Stimulated activated CD8-positive, alpha-beta memory T cell treated with anti-CD3 and anti-CD28 coated beads, Interleukin-15, amount 100 ng/mL, for 48 hours (primary cell): ENCODE results near the gene NKX2-4.
"Not testable (repeated sequence)": the region's sequence is repeated elsewhere in the genome, so short reads cannot be mapped to it uniquely, and the experiment has no call there.

Experiments
- DNase-seq, 2 donors: peaks; one replicate each; pipeline ENCODE4 v3.0.0-alpha.2; 2020; ENCODE audit warnings: low read depth in 2 of 2

The NKX2-4 gene

DNA sequence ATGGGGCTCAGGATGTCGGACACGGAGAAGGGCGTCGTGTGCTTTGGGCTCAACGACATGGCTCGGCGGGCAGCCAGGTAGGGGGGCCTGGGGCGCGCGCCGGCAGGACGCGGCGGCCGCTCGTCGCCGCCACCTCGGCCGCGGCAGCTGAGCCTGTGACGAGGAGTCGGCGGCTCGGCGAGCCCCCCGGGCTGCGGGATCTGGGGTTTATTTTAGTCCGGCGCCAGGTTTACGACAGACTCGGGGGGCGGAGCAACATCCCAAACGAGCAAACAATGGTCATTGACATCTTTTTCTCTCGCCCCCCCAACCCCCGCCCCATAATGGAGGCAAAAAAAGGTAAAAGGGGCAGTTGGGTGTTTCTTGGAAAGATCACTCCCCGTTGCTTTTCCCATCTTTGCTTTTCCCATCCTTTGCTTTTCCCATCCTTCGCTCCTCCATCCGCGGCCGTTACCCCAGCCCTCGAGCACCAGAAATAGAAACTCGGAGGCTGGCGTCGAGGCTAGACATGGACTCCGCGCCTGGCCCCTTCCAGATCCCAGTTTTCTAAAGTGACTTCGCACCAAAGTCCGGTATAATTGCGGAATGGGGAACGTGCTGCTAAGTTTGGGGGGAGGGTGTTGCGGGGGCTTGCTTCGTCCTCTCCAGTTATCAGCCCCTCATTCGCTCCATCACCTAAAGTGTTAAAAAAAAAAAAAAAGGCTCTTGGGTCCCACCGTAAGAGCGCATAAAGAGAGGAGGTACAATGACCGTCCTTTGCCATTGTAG, at the start of gene NKX2-4:
NKX2-4 (minus strand) TSS at position 186 of the 768 bp plus-strand sequence; CDS start at position 59, 127 bp downstream.
- no peak for DNase-seq

GRCh38 chr20:21437816-21438215, 40.5 kb upstream of the NKX2-4 start:
- DNase-seq, result no peak

- no peak for DNase-seq
Measured at GRCh38 chr20:21437248-21437647, 39.9 kb upstream of the NKX2-4 start.

GRCh38 chr20:21436205-21436604, 38.9 kb upstream of the NKX2-4 start:
- DNase-seq, result no peak

DNA sequence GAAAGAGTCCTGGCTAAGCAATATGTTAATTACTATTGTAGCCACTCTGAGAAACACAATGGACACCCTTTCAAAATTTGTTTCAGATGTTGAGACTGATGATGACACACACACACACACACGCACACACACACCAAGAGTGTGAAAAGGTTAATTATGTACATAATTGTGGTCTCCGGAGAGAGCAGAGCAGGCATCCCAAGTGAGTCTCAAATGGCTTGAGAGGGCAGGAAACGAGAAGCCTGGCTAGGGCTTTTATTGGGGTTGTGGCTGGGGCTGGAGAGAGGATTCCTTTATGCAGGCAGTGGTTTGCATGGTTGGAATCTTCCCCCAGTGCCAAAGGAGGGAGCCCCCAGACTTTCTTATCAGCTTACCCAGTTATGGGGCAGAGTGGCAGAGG, 38.2 kb upstream of the NKX2-4 start:
- DNase-seq, result no peak

- no peak for DNase-seq
Measured at GRCh38 chr20:21433329-21433890, 36.1 kb upstream of the NKX2-4 start.

- no peak for DNase-seq
Measured at GRCh38 chr20:21432911-21433310, 35.6 kb upstream of the NKX2-4 start.

- no peak for DNase-seq
Measured at GRCh38 chr20:21430020-21430419, 32.7 kb upstream of the NKX2-4 start.

- DNase-seq, result no peak
Measured at GRCh38 chr20:21424846-21425245, 27.5 kb upstream of the NKX2-4 start.

- not testable (repeated sequence) for DNase-seq
Measured at GRCh38 chr20:21423712-21424111, 26.4 kb upstream of the NKX2-4 start.

DNA sequence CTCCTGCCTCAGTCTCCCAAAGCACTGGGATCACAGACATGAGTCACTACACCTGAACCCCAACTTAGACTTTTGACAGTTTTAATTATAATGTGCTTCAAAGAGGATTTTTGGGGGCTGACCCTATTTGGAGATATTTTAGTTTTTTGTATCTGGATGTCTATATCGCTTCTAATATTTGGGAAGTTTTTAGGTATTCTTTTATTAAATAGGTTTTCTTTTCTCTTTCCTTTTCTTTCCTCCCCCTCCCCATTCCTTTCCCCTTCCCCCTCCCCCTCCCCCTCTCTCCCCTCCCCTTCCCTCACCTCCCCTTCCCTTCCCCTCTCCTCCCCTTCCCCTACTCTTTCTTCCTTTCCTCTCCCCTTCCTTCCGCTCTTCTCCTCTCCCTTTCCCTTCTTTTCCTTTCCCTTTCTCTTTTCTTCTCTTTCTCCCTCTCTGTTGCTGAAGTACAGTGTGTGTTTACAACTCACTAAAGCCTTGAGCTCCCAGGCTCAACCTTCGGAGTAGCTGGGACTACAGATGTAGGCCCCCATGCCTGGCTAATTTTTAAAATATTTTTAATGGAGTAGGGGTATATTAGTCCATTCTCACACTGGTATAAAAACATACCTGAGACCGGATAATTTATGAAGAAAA, 24.4 kb upstream of the NKX2-4 start:
- DNase-seq, result no peak

DNA sequence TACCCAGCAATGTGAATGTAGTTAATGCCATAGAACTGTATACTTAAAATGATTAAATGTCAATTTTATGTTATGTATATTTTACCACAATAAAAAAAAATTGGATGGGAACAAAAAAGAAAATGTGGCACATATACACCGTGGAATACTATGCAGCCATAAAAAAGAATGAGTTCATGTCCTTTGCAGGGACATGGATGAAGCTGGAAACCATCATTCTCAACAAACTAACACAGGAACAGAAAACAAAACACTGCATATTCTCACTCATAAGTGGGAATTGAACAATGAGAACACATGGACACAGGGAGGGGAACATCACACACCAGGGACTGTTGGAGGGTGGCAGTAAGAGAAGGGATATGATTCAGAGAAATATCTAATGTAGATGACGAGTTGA, 21.8 kb upstream of the NKX2-4 start:
- not testable (repeated sequence) for DNase-seq

DNA sequence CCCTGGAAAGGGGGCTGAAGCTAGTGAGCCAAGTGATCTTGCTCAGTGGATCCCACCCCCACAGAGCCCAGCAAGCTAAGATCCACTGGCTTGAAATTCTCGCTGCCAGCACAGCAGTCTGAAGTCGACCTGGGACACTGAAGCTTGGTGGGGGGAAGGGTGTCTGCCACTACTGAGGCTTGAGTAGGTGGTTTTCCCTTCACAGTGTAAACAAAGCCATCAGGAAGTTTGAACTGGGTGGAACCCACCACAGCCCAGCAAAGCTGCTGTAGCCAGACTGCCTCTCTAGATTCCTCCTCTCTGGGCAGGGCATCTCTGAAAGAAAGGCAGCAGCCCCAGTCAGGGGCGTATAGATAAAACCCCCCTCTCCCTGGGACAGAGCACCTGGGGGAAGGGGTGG, 16.7 kb upstream of the NKX2-4 start:
- DNase-seq, result not testable (repeated sequence)

DNA sequence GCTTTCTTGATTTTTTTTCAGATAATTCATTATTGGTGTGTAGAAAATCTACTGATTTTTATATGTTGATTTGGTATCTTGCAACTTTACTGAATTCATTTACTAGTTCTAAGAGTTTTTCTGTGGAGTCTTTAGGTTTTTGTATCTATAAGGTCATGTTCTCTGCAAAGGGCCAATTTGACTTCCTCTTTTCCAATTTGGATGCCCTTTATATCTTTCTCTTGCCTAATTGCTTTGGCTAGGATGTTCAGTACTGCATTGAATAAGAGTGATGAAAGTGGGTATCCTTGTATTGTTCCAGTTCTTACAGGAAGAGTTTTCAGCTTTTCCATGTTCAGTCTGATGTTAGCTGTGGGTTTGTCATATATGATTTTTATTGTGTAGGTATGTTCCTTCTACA, 14.4 kb upstream of the NKX2-4 start:
- DNase-seq, result no peak

DNA sequence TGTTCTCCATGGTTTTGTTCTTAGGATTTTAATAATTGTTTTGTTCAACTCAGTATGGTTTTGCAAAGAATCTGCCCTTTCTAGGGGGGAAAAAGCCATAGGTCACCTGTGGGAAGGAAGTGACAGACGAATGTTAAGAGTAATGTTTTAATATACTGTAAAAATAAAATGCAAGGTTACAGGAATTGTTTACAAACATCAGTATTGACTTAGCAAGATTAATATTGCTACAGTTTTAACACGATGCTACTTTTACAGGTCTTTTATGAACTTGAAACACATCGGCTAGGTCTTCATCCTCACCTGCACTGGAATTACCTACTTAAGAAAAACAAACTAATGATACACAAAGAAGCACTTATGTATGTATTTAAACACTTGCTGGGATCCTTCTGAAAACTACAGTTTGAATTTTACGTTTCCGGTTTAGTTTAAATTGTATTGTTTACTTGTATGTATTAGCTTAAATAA, 1.7 kb upstream of the NKX2-4 start:
- DNase-seq, result no peak

DNA sequence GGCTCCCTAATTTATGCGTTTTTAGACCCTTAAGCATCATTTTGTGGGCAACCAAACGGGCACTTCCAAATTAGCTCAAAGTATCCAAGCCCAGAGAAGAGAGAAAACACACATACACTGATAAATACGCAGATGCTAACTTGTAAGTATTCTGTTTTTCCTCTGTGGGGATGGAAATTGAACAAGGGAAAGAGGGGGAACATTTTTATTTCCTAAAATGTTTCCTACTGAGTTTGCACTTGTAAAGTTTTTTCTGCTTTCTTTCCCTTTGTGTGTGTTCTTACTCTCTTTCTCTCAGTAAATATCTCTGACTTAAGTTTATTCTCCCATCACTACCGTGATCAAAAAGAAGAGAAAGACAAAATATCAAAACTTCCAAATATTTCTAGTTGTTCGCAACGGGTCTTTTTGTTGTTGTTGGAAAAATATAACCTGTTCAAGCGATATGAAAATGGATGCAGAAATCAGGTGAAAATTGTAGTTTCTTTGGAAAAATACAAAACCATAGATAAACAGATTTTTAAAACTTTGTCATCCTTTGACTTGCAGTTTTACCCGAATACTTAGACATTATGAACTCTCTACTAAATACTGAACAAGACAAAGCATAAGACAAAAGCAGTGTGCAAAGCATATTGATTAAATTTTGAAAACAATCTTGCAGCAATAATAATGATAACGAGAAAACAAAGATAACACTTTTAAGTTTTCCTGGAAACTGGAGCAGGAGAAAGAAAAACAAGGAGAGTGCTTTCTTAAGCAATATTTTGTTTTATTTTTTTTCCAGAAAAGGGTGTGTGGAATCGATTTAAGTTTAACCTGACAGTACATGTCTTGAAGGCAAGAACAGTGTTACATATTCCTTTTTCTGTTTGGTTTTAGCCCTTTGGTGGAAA, 1.0 kb upstream of the NKX2-4 start:
- DNase-seq, result no peak

DNA sequence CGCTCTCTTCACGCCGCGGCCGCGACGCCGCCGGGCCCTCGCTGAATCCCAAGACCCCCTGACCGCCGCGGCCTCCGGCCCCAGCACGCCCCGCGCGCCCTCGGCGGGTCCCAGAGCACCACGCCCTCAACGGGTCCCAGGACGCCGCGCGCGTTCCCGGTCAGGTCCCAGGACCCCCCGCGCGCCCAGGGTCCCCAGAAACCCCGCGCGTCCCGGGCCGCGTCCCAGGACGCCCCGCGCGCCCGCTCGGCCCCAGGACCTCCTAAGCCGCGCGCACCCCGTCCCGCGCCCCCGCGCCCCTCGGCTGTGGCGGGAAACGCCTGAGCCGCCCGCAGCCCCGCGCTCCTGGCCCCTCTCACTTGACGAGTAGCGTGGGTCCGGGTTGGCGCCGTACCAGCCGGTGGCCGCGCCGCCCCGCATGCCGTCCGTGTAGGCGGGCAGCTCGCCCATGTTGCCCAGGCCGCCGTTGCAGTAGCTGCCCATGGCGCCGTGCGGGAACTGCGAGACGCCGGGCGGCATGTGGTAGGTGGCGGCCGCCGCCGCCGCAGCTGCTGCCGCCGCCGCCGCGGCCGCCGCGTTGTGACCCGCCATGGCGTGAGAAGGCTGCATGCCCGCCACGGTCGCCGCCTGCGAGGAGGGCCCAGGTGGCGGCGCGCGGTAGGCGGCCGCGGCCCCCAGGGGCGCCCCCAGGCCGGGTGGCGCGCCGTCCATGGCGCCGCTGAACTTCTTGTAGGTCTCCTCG, 556 bp downstream of the NKX2-4 start:
- DNase-seq, result no peak

DNA sequence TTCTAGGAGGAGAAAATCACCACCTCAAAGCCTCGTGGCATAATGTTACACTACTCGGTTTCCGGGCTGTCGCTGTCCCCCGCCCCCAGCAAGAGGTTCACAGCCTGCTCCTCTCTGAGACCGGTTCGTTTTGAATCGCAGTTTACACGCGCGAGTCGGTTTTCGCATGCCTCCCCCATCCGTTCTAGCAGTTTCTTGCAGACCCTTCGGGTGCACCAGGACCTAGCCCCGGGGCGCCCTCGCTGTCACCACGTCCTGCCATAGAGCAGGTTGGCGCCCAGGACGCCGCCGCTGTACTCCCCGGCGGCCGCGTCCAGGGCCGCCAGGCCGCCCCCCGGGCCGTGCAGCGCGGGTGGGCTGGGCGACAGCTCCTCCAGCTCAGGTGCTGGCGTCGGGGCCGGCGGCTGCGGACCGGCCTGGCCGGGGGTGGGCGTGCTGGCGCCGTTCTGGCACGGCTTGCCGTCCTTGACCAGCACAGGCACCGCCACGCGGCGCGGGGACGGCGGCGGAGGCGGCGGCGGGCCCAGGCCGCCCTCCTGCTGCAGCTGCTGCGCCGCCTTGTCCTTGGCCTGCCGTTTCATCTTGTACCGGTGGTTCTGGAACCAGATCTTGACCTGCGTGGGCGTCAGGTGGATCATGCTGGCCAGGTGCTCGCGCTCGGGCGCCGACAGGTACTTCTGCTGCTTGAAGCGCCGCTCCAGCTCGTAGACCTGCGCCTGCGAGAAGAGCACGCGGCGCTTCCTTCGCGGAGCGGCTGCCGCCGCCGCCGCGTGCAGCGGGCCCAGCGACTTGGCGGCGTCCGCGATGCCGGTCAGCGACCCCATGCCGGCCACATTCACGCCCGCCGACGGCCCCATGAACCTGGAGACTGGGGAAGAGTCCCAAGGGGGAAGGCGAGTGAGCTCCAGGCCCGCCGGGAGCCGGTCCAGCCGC, 1.4 kb downstream of the NKX2-4 start:
- DNase-seq, result no peak

GRCh38 chr20:21395051-21395665, 2.2 kb downstream of the NKX2-4 start:
- DNase-seq, result no peak

GRCh38 chr20:21394551-21394950, 2.8 kb downstream of the NKX2-4 start:
- DNase-seq, result no peak
